ENCODE data around the gene SPATA24. TPM values are rescaled to one million over a fixed set of nuclear protein-coding genes. Genes with fewer than 3 reads are reported as not detected.

The SPATA24 gene
- total RNA-seq, 1 experiment from 2014 or later: 3.1 TPM

DNA sequence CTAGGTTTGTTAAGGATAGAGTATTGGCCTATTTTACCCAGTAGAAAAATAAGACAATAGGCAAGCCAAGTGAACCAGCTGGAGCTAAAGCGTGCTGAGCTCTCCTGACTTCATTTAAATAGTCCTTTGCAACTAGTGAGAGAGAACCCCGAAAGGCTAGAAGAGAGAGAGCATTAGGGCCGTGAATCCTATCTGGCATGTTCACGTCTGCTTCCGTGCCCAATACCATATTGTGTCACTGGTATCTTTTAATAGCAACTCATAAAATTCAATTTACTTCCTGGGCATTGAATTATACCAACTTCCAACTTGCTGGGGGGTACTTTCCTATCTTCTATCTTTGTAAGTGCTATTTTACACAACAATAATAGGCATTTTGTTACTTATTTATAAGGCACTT is 21.6 kb upstream of the SPATA24 start:
- no peaks in the 10 kb centered on the region for H3K36me3 ChIP-seq (ENCODE audit: control insufficient read depth in 1 of 2, insufficient read depth in 2 of 2, low read length in 2 of 2)
- intact Hi-C loops (cut with micrococcal nuclease): no loop called here
- H3K4me1 ChIP-seq (ENCODE audit: control insufficient read depth in 1 of 2, insufficient read depth in 2 of 2, low read length in 2 of 2): no peaks in the 10 kb centered on the region
- no peak overlapping the region for H3K27ac ChIP-seq (ENCODE audit: low read depth, low read length)
- DNase-seq (ENCODE audit: low read depth, low spot score): no peak
- ChIA-PET CTCF (interaction anchor here (1.1 kb wide), 1 partner anchor 88 kb away, joined by 3 read pairs; no protein-coding TSS in a partner anchor), RAD21 (ENCODE audit: low non-redundant PET in 1 of 2, low total read pairs in 2 of 2, uncharacterized antibody in 2 of 2, unreplicated experiment in 2 of 2) (no interaction called here), POLR2A (no interaction called here)
- no peak for ATAC-seq
- H3K4me3 ChIP-seq (replicated peaks in 1 of 2; ENCODE audit: low read depth in 1 of 2, low read length in 2 of 2): no peak overlapping the region
- no peaks in the 10 kb centered on the region for H3K9me3 ChIP-seq (ENCODE audit: control insufficient read depth in 1 of 2, insufficient read depth in 1 of 2, low read depth in 1 of 2, low read length in 2 of 2)
- H2AFZ ChIP-seq (ENCODE audit: low read depth, low read length, poor library complexity, severe bottlenecking): no peak overlapping the region
- H3K79me2 ChIP-seq (ENCODE audit: insufficient read depth, low read length): no peaks in the 10 kb centered on the region
- no peak overlapping the region for H3K9ac ChIP-seq (ENCODE audit: low read length)
- no peak for TF ChIP-seq RAD21 (IDR thresholded peaks at IDR 0.05; ENCODE audit: low read depth)
- no peaks in the 10 kb centered on the region for H4K20me1 ChIP-seq (ENCODE audit: insufficient read depth)
- no peaks in the 10 kb centered on the region for H3K27me3 ChIP-seq (ENCODE audit: insufficient read depth, low read length)
- no peak overlapping the region for H3K4me2 ChIP-seq (ENCODE audit: low read length)
- H3K9me2 ChIP-seq (ENCODE audit: insufficient read depth): no peaks in the 10 kb centered on the region
- no TSS peak for BruUV-seq (replicated peaks)

DNA sequence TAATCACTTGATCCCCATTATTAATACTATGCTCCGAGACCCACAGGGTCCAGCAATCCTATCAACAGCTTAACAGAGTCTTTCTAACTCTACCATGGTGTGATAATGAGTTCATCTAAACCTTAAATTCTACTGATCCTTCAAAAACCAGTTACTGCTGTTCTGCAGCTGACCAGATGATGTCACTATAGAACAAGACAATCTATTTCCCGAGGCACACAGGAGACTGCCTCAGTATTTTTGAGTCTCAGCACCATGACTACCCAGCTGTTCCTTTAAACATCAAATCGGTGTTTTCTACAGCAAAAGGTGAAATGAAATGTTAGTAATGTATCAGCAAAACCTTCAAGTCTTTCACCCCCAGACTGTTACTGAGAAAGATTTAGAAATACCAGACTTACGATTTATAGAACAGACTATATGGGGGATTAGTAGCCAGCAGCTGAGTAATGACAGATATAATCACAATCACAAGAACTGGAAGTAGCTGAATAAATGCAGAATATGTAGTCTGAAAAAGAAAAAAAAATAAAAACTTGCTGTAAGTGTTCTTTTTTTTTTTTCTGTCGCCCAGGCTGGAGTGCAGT is 18.5 kb upstream of the SPATA24 start:
- Histone ChIP-seq H3K4me3 (replicated peaks in 1 of 2; ENCODE audit: low read depth in 1 of 2, low read length in 2 of 2) (no peak overlapping the region), H3K9ac (ENCODE audit: low read length) (no peak overlapping the region), H3K36me3 (ENCODE audit: control insufficient read depth in 1 of 2, insufficient read depth in 2 of 2, low read length in 2 of 2) (no peaks in the 10 kb centered on the region), H3K4me1 (ENCODE audit: control insufficient read depth in 1 of 2, insufficient read depth in 2 of 2, low read length in 2 of 2) (peaks cover 0 to 7% of the 10 kb centered on the region in 2 experiments; a peak in 3 of 4 replicates), H3K4me2 (ENCODE audit: low read length) (no peak overlapping the region), H3K79me2 (ENCODE audit: insufficient read depth, low read length) (no peaks in the 10 kb centered on the region), H3K27me3 (ENCODE audit: insufficient read depth, low read length) (no peaks in the 10 kb centered on the region), H3K9me2 (ENCODE audit: insufficient read depth) (no peaks in the 10 kb centered on the region), H2AFZ (ENCODE audit: low read depth, low read length, poor library complexity, severe bottlenecking) (no peak overlapping the region), H3K9me3 (ENCODE audit: control insufficient read depth in 1 of 2, insufficient read depth in 1 of 2, low read depth in 1 of 2, low read length in 2 of 2) (no peaks in the 10 kb centered on the region), H3K27ac (ENCODE audit: low read depth, low read length) (no peak overlapping the region), H4K20me1 (ENCODE audit: insufficient read depth) (no peaks in the 10 kb centered on the region)
- ATAC-seq (peak; percentile 89), DNase-seq (ENCODE audit: low read depth, low spot score) (peak; percentile 48)
- no TSS peak for BruUV-seq (replicated peaks)
- intact Hi-C loops (cut with micrococcal nuclease): loop anchor here (1.0 to 2.0 kb wide), 4 partner anchors 91 to 342 kb away; no protein-coding TSS in a partner anchor
- ChIA-PET RAD21 (ENCODE audit: low non-redundant PET in 1 of 2, low total read pairs in 2 of 2, uncharacterized antibody in 2 of 2, unreplicated experiment in 2 of 2) (interaction anchor here (0.7 to 1.4 kb wide), 4 partner anchors 91 to 365 kb away, joined by 3 to 14 read pairs (median 4); no protein-coding TSS in a partner anchor), POLR2A (interaction anchor here (1.0 kb wide), 1 partner anchor 91 kb away, joined by 3 read pairs; no protein-coding TSS in a partner anchor), CTCF (interaction anchor here (0.5 to 3.3 kb wide), 16 partner anchors 11 to 953 kb away, joined by 3 to 86 read pairs (median 4); partner anchors contain the start of genes SPATA24 and STING1)
- TF ChIP-seq CBX3 (IDR thresholded peaks at IDR 0.05; ENCODE audit: low read depth) (peak; percentile 13; the same call in 1 of the 2 replicates), RAD21 (IDR thresholded peaks at IDR 0.05; ENCODE audit: low read depth) (peak; percentile 96), SRF (IDR thresholded peaks at IDR 0.05; ENCODE audit: low read depth) (no peak)
- TF ChIP-seq, protein P1, sequence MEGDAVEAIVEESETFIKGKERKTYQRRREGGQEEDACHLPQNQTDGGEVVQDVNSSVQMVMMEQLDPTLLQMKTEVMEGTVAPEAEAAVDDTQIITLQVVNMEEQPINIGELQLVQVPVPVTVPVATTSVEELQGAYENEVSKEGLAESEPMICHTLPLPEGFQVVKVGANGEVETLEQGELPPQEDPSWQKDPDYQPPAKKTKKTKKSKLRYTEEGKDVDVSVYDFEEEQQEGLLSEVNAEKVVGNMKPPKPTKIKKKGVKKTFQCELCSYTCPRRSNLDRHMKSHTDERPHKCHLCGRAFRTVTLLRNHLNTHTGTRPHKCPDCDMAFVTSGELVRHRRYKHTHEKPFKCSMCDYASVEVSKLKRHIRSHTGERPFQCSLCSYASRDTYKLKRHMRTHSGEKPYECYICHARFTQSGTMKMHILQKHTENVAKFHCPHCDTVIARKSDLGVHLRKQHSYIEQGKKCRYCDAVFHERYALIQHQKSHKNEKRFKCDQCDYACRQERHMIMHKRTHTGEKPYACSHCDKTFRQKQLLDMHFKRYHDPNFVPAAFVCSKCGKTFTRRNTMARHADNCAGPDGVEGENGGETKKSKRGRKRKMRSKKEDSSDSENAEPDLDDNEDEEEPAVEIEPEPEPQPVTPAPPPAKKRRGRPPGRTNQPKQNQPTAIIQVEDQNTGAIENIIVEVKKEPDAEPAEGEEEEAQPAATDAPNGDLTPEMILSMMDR (IDR thresholded peaks at IDR 0.05 in 2 of 3, conservative IDR thresholded peaks at IDR 0.05 in 1 of 3; ENCODE audit: borderline replicate concordance in 1 of 3, insufficient read depth in 1 of 3, low read depth in 2 of 3, low read length in 2 of 3): peak; percentile 78 to 95 (median 95)
- TF ChIP-seq, protein P2, sequence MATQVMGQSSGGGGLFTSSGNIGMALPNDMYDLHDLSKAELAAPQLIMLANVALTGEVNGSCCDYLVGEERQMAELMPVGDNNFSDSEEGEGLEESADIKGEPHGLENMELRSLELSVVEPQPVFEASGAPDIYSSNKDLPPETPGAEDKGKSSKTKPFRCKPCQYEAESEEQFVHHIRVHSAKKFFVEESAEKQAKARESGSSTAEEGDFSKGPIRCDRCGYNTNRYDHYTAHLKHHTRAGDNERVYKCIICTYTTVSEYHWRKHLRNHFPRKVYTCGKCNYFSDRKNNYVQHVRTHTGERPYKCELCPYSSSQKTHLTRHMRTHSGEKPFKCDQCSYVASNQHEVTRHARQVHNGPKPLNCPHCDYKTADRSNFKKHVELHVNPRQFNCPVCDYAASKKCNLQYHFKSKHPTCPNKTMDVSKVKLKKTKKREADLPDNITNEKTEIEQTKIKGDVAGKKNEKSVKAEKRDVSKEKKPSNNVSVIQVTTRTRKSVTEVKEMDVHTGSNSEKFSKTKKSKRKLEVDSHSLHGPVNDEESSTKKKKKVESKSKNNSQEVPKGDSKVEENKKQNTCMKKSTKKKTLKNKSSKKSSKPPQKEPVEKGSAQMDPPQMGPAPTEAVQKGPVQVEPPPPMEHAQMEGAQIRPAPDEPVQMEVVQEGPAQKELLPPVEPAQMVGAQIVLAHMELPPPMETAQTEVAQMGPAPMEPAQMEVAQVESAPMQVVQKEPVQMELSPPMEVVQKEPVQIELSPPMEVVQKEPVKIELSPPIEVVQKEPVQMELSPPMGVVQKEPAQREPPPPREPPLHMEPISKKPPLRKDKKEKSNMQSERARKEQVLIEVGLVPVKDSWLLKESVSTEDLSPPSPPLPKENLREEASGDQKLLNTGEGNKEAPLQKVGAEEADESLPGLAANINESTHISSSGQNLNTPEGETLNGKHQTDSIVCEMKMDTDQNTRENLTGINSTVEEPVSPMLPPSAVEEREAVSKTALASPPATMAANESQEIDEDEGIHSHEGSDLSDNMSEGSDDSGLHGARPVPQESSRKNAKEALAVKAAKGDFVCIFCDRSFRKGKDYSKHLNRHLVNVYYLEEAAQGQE (IDR thresholded peaks at IDR 0.05; ENCODE audit: low read depth): no peak
